Fibroblast of mammary gland (primary cell): Measurements from ENCODE around the gene EBF4.

ENCODE experiments used
- DNase-seq: peaks from one replicate; pipeline ENCODE4 v3.0.0-alpha.2; 2010; ENCODE audit warnings: low read depth
- H3K4me3 ChIP-seq: 2 replicates; pipeline ENCODE4 v1.5.1; 2011; ENCODE audit warnings: low read depth, mild to moderate bottlenecking, low read length, moderate library complexity; ENCODE audit not compliant: control insufficient read depth
- CTCF ChIP-seq: conservative IDR thresholded peaks from 2 replicates; pipeline ENCODE4 v1.5.1; 2011; ENCODE audit warnings: low read depth, low read length, inconsistent platforms; ENCODE audit not compliant: control insufficient read depth, insufficient read depth

EBF4 gene

GRCh38 chr20:2752567-2753460 lies 60.2 kb downstream of the EBF4 start:
- TF ChIP-seq CTCF: peak; percentile 70
- DNase-seq: peak; percentile 47
- peak overlapping the region; percentile 37 for H3K4me3 ChIP-seq

GRCh38 chr20:2753461-2754040 lies 61.0 kb downstream of the EBF4 start:
- no peak overlapping the region for H3K4me3 ChIP-seq
- no peak for DNase-seq
- TF ChIP-seq CTCF: no peak

DNA sequence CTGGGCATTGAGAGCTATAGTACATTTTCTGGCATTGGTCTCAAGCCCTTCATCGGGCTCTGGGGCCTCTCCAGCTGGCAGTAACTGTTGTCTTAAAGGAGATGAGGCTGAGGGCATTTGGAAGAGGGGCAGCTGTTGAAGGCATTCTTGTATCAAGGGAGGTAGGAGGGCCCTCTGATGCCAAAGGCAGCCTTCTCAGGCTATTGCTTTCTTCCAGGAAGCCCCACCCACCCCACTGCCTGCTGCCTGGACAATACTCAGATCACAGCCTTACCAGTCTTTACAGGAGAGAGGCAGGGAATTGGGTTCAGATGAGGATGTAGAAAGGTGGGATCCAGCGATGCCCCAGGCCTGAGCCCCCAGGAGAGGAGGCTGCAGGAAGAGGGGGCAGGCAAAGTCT lies 61.8 kb downstream of the EBF4 start:
- no peak for DNase-seq
- H3K4me3 ChIP-seq: no peak overlapping the region
- TF ChIP-seq CTCF: no peak

- no peak for TF ChIP-seq CTCF
- no peak for DNase-seq
- no peak overlapping the region for H3K4me3 ChIP-seq
Observed at GRCh38 chr20:2755451-2756055, 63.0 kb downstream of the EBF4 start.

GRCh38 chr20:2756056-2756611 lies 63.6 kb downstream of the EBF4 start:
- no peak overlapping the region for H3K4me3 ChIP-seq
- peak; percentile 72 for TF ChIP-seq CTCF
- DNase-seq: peak; percentile 58

DNA sequence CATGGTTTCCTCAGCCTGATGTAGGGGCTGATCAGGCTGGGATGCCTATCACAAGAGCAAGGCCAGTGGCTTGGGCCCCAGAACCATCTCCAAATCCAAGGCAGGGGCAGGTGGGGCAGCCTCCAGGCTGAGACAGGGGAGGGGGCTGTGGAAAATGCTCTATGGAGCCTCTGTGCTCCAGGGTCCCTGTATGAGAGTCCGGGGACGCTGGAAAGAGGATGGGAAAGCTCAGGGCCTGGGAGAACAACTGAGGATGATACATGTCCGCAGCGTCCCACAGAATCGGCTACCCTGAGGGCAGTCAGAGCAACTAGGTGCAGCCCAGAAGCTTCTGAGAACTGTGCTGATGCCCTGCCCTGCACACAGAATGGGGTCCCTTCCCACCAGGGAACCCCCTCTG lies 64.4 kb downstream of the EBF4 start:
- H3K4me3 ChIP-seq: no peak overlapping the region
- no peak for TF ChIP-seq CTCF
- no peak for DNase-seq
